Measurements from ENCODE around the gene LURAP1L.

- no peak for TF ChIP-seq CTCF (IDR thresholded peaks at IDR 0.05)
- TF ChIP-seq POLR2A (IDR thresholded peaks at IDR 0.05), result no peak
Observed at GRCh38 chr9:12766357-12766756, 8.5 kb upstream of the LURAP1L start.

Data from tibial nerve (tissue), 3 donors.